Transverse colon (tissue), 4 donors: Measurements from ENCODE around the gene FAM107B. TPM values are rescaled to one million over a fixed set of nuclear protein-coding genes. Genes with fewer than 3 reads are reported as not detected.

Experiments used
- DNase-seq: peaks from one replicate; pipeline ENCODE4 v3.0.0-alpha.2; 2019
- H3K27ac ChIP-seq, 4 donors: fragments of 200-600 bp; sonication (generic); 2 replicates each; pipeline ENCODE4 v1.5.1; 2016 to 2018; ENCODE audit warnings: inconsistent platforms in 4 of 4
- H3K27me3 ChIP-seq: fragments of 200-600 bp; sonication (generic); 2 replicates; pipeline ENCODE4 v1.5.1; 2017; ENCODE audit warnings: inconsistent platforms
- H3K36me3 ChIP-seq, 4 donors: fragments of 200-600 bp; sonication (generic); 2 replicates each; pipeline ENCODE4 v1.5.1; 2017 to 2019; ENCODE audit warnings: inconsistent platforms in 4 of 4
- H3K4me1 ChIP-seq, 4 donors: fragments of 200-600 bp; sonication (generic); 2 replicates each; pipeline ENCODE4 v1.5.1; 2017 to 2020; ENCODE audit warnings: inconsistent platforms in 4 of 4
- H3K4me3 ChIP-seq, 4 donors: fragments of 200-600 bp; sonication (generic); 1 replicate in 1 of 4; 2 replicates in 3 of 4; pipeline versions ENCODE4 v1.5.1 to v1.6.1; 2017 to 2019; ENCODE audit warnings: inconsistent platforms in 4 of 4
- H3K9me3 ChIP-seq, 2 donors: fragments of 200-600 bp; sonication (generic); 2 replicates each; pipeline ENCODE4 v1.5.1; 2017 to 2019; ENCODE audit warnings: inconsistent platforms in 2 of 2
- EP300 ChIP-seq: sonication (generic); formaldehyde crosslinking; IDR thresholded peaks from one replicate; pipeline ENCODE4 v1.6.1; 2017; ENCODE audit warnings: antibody characterized with exemption, low read depth
- POLR2A ChIP-seq: fragments of 450-650 bp; IDR thresholded peaks from one replicate; pipeline ENCODE4 v1.6.1; 2016; ENCODE audit warnings: antibody characterized with exemption, mild to moderate bottlenecking, moderate library complexity
- POLR2AphosphoS5 ChIP-seq, 3 donors: sonication (generic); formaldehyde crosslinking; IDR thresholded peaks; one replicate each; pipeline ENCODE4 v1.6.1; 2016; ENCODE audit warnings: antibody characterized with exemption in 3 of 3
- WGBS, 2 donors: methylation state at CpG; one replicate each; pipeline ENCODE4 v1.1.5; 2018; ENCODE audit warnings: low coverage in 1 of 2; 5-methylcytosine and 5-hydroxymethylcytosine counted together
- in situ Hi-C, 4 donors: fragments of 200-750 bp; cut with MboI; loops; one replicate each; pipeline versions ENCODE4 v1.15.0 to v1.15.1; 2017; ENCODE audit warnings: low sequenced_read_pairs in 3 of 4, low pct_ligation_motif_present in 1 of 4, low pct_unique_long_range_greater_than_20kb in 1 of 4
- intact Hi-C: fragments of 100-400 bp; cut with DNase I; formaldehyde crosslinking; loops from one replicate; pipeline ENCODE4 v1.15.1; 2023; ENCODE audit warnings: low total_unique reads
- total RNA-seq, 4 donors: library from RNA; depleted of rRNA; stranded (reverse); fragments of >200 nt; gene quantifications; one replicate each; pipeline ENCODE4 v1.1.0, GENCODE V29; 2016
- TF ChIP-seq, protein P1 (sequence below), 5 experiments: fragments of 200-600 bp in 3 of 5; fragments of 450-650 bp in 2 of 5; sonication (generic) in 3 of 5; IDR thresholded peaks; 1 replicate in 2 of 5; 2 replicates in 3 of 5; pipeline ENCODE4 v1.5.1; 2016 to 2017; ENCODE audit warnings: antibody characterized with exemption in 5 of 5, inconsistent platforms in 3 of 5, mild to moderate bottlenecking in 2 of 5, moderate library complexity in 1 of 5

The FAM107B gene
- total RNA-seq, 4 donors from 2014 or later, result 23.9 to 71.0 (median 52.8) TPM

DNA sequence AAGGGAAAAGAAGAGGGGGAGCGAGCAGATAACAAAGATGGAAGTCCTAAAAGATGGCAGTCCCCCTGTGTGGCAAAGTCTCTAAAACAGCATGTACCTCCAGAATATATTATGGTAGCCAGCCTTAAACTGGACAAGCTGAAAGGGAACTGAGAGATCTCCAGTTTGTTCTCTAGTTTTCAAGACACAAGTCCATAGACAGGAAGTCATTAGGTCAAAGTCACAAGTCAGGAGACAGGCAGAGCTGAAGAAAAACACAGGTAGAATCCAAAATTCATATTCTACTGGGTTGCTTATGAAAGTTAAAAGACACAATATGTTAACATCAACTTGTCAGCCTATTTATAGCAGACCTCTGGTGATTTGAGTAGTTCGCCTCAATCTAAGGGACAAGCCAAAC, 38.7 kb downstream of the FAM107B start:
- peaks cover 3 to 28% (median 11%) of the 10 kb centered on the region in 4 donors for H3K4me1 ChIP-seq
- H3K27me3 ChIP-seq, result no peaks in the 10 kb centered on the region
- in situ Hi-C loops, result no loop called here
- H3K27ac ChIP-seq, result peak overlapping the region in 3 of 4 donors; percentile 59 to 64 (median 62)
- intact Hi-C loops, result no loop called here
- DNase-seq, result no peak
- no peak overlapping the region for H3K4me3 ChIP-seq
- WGBS, 2 donors, result 82 to 92% methylated on average over 2 of the region's 2 CpGs
- H3K9me3 ChIP-seq, result no peaks in the 10 kb centered on the region
- H3K36me3 ChIP-seq, result no peaks in the 10 kb centered on the region
- TF ChIP-seq EP300 (no peak), POLR2A (no peak), POLR2AphosphoS5 (IDR thresholded peaks at IDR 0.05) (no peak)
- TF ChIP-seq, protein P1, sequence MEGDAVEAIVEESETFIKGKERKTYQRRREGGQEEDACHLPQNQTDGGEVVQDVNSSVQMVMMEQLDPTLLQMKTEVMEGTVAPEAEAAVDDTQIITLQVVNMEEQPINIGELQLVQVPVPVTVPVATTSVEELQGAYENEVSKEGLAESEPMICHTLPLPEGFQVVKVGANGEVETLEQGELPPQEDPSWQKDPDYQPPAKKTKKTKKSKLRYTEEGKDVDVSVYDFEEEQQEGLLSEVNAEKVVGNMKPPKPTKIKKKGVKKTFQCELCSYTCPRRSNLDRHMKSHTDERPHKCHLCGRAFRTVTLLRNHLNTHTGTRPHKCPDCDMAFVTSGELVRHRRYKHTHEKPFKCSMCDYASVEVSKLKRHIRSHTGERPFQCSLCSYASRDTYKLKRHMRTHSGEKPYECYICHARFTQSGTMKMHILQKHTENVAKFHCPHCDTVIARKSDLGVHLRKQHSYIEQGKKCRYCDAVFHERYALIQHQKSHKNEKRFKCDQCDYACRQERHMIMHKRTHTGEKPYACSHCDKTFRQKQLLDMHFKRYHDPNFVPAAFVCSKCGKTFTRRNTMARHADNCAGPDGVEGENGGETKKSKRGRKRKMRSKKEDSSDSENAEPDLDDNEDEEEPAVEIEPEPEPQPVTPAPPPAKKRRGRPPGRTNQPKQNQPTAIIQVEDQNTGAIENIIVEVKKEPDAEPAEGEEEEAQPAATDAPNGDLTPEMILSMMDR (IDR thresholded peaks at IDR 0.05), result no peak

DNA sequence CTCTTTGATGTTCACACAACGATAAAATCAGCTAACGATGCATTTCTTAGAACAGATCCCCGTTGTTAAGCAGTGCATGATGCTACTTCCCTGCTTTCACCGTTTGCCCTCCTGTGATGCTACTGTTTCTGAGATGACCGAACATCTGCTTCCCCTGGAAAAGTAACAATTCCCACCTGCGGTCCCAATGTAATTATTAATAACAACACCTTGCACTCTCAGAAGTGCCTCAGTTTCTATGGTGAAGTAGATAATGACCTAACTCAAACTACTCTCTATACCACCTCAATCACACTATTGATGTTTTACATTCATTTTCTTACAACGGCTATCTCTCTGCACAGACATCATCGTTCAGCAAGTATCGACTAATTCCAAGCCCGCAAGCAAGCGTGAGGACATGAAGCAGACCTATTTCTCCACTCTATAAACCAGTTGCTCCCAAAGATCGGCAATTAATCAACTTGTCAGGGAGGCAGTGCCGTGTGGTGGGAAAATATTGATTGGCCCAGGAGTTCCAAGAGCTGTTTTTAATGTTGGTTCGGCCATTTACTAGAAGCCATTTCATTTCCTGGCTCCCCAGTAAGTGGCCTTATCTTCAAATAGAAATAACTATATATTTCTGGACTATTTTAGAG, 42.7 kb downstream of the FAM107B start:
- TF ChIP-seq, protein P1 (IDR thresholded peaks at IDR 0.05), result no peak
- in situ Hi-C loops, result no loop called here
- Histone ChIP-seq H3K4me1 (peaks cover 0 to 14% (median 4%) of the 10 kb centered on the region in 4 donors), H3K36me3 (no peaks in the 10 kb centered on the region), H3K9me3 (no peaks in the 10 kb centered on the region), H3K27me3 (no peaks in the 10 kb centered on the region), H3K27ac (no peak overlapping the region), H3K4me3 (no peak overlapping the region)
- intact Hi-C loops, result no loop called here
- no peak for DNase-seq
- WGBS, 2 donors, result 79 to 81% methylated on average over 14 of the region's 14 CpGs

DNA sequence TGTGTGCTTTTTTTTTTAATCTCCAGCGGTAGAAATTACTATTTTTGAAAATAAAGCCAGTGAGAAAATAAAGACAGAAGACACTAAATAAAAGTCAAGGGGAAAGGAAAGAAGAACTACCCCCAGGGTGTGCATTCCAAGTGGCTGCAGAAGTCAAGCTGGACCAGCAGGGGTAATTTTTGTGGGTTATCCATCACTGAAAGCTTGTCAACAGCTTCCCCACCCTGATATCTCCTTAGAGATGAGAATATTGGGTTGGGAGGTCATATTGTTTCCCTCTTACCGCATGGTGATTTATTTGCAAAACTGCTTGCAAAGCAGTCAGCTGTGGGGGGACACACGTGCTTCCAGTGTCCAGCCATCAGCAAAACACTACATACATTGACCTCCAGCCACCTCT, 46.4 kb downstream of the FAM107B start:
- in situ Hi-C loops (no loop called here), intact Hi-C loops (no loop called here)
- H3K36me3 ChIP-seq, result no peaks in the 10 kb centered on the region
- TF ChIP-seq POLR2AphosphoS5 (IDR thresholded peaks at IDR 0.05), result no peak
- TF ChIP-seq POLR2A, result no peak
- no peak for TF ChIP-seq EP300
- TF ChIP-seq, protein P1 (IDR thresholded peaks at IDR 0.05), result no peak
- WGBS, 2 donors, result 70 to 87% methylated on average over 3 of the region's 3 CpGs
- H3K4me1 ChIP-seq, result no peaks in the 10 kb centered on the region
- DNase-seq, result no peak
- no peaks in the 10 kb centered on the region for H3K9me3 ChIP-seq
- no peaks in the 10 kb centered on the region for H3K27me3 ChIP-seq
- no peak overlapping the region for H3K4me3 ChIP-seq
- H3K27ac ChIP-seq, result no peak overlapping the region

DNA sequence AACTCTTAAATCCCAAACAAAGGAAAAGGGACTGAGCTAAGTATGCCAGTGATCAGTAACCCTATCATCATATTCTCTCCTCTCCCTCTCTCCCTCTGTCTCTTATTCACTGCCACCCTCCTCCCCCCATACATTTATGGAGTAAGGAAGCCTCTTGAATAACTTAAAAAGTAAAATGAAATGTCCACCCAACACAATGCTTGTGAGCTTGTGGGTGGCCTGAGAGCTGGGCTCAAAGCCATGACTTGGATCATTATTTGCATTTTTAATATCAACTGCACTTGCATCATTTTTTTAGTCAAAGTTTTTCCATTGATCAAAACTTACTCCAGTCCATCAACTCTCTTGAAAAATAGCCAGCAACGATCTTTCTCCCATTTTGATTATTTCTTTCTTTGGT, 46.8 kb downstream of the FAM107B start:
- no peak overlapping the region for H3K4me3 ChIP-seq
- in situ Hi-C loops (no loop called here), intact Hi-C loops (no loop called here)
- H3K9me3 ChIP-seq, result no peaks in the 10 kb centered on the region
- H3K4me1 ChIP-seq, result no peaks in the 10 kb centered on the region
- no peaks in the 10 kb centered on the region for H3K36me3 ChIP-seq
- TF ChIP-seq EP300 (no peak), POLR2A (no peak), POLR2AphosphoS5 (IDR thresholded peaks at IDR 0.05) (no peak)
- TF ChIP-seq, protein P1 (IDR thresholded peaks at IDR 0.05), result no peak
- H3K27ac ChIP-seq, result no peak overlapping the region
- WGBS, 2 donors, result 82 to 83% methylated on average over 1 of the region's 1 CpG
- no peaks in the 10 kb centered on the region for H3K27me3 ChIP-seq
- no peak for DNase-seq
